ENCODE measurements around the gene STAM. TPM values are rescaled to one million over a fixed set of nuclear protein-coding genes. Genes with fewer than 3 reads are reported as not detected.

The STAM gene
- total RNA-seq, 1 experiment from 2014 or later, result 29.3 TPM

- H3K27ac Mint-ChIP-seq, result peak overlapping the region in 2 of 3 experiments; percentile 45 to 86; a peak in 4 of 7 replicates
- Histone ChIP-seq H3K27ac (ENCODE audit: insufficient read length, low read depth, low read length) (no peak overlapping the region), H4K20me1 (ENCODE audit: control insufficient read depth, insufficient read depth, insufficient read length) (no peaks in the 10 kb centered on the region), H2BK5ac (ENCODE audit: insufficient read length, low read length) (no peak overlapping the region), H3K4me2 (ENCODE audit: insufficient read depth, insufficient read length, low read length) (no peak overlapping the region), H2AK5ac (ENCODE audit: insufficient read length, low read length) (no peak overlapping the region), H4K5ac (ENCODE audit: insufficient read length, low read depth, low read length) (no peak overlapping the region), H3K56ac (ENCODE audit: insufficient read length, low read depth, low read length) (no peak overlapping the region), H3T11ph (ENCODE audit: low read length) (no peak overlapping the region), H3K79me2 (ENCODE audit: insufficient read depth, low read length) (no peaks in the 10 kb centered on the region), H3K23ac (ENCODE audit: insufficient read length, low read depth, low read length) (no peak overlapping the region), H2BK15ac (ENCODE audit: low read depth, low read length) (no peak overlapping the region), H2BK120ac (ENCODE audit: low read depth, low read length, poor library complexity, severe bottlenecking) (no peak overlapping the region), H3K23me2 (ENCODE audit: insufficient read length, low read depth, low read length, poor library complexity, severe bottlenecking) (no peaks in the 10 kb centered on the region), H2BK12ac (ENCODE audit: insufficient read length, low read depth, low read length) (no peak overlapping the region), H4K91ac (ENCODE audit: insufficient read length, low read depth, low read length) (no peak overlapping the region), H3K79me1 (ENCODE audit: insufficient read depth, low read depth, low read length, poor library complexity, severe bottlenecking) (no peaks in the 10 kb centered on the region), H3K4ac (ENCODE audit: low read depth, low read length) (no peak overlapping the region), H2AFZ (ENCODE audit: low read length) (no peak overlapping the region), H4K8ac (replicated peaks; ENCODE audit: insufficient read length, low read depth, low read length) (no peak overlapping the region), H3K14ac (ENCODE audit: insufficient read depth, low read length) (no peak overlapping the region), H3K4me1 (ENCODE audit: insufficient read depth, low read length) (no peaks in the 10 kb centered on the region), H3K9me3 (ENCODE audit: control insufficient read depth, low read depth, low read length) (no peaks in the 10 kb centered on the region), H3K18ac (ENCODE audit: insufficient read length, low read depth, low read length) (no peak overlapping the region), H3K27me3 (ENCODE audit: insufficient read depth, low read length) (no peaks in the 10 kb centered on the region), H2BK20ac (ENCODE audit: low read depth, low read length, poor library complexity, severe bottlenecking) (no peak overlapping the region), H3K9ac (ENCODE audit: extremely low read depth, insufficient read length, low read length) (no peak overlapping the region)
- no CpG with 5 or more reads among the region's 18 CpGs for WGBS (ENCODE audit: extremely low coverage, insufficient read length, low lambda C conversion rate)
- peaks cover 27 to 66% (median 49%) of the 10 kb centered on the region in 3 experiments for H3K36me3 Mint-ChIP-seq (ENCODE audit: insufficient read depth in 1 of 3, low read depth in 3 of 3)
- H3K9me3 Mint-ChIP-seq, result no peaks in the 10 kb centered on the region; a peak in 1 of 5 replicates
- no peak for DNase-seq
- H3K27me3 Mint-ChIP-seq (ENCODE audit: low read depth), result no peaks in the 10 kb centered on the region
- H3K4me3 Mint-ChIP-seq, result no peak overlapping the region
- TF ChIP-seq CTCF (conservative IDR thresholded peaks at IDR 0.05), result no peak
- H3K4me1 Mint-ChIP-seq, result peaks cover 6 to 7% of the 10 kb centered on the region in 2 experiments; a peak in 3 of 4 replicates
Measured at GRCh38 chr10:17712717-17713471, 68.9 kb downstream of the STAM start.

All from H9 (cell line).